ENCODE data around the gene IL23A. TPM values are rescaled to one million over a fixed set of nuclear protein-coding genes. Genes with fewer than 3 reads are reported as not detected.

The IL23A gene
- total and polyA plus RNA-seq, 2 of the 13 experiments (the other 11 are each of a cell fraction or from before 2014, with no cell fraction given), result 0.33 to 0.35 TPM

DNA sequence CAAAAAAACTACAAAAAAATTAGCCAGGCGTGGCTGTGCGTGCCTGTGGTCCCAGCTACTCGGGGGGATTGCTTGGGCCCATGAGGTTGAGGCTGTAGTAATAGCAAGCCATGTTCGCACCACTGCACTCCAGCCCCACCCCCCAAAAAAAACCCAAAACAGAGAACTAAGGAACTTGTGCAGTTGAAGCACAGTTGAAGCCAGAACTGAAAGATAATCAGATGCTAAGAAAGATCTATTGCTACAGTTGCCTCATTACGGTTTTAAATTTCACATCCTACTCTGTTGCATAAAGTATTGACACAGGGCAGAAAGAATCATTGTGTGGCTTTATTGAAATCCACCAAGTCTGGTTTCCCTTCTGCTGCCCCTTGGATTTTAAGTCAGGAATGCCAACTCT is 42.4 kb upstream of the IL23A start:
- POLR2A ChIA-PET, result no interaction called here
- Histone ChIP-seq H3K4me2 (ENCODE audit: low read depth, low read length) (peak overlapping the region; percentile 77), H3K27ac (ENCODE audit: extremely low read length, insufficient read depth, low read length) (peak overlapping the region; percentile 12), H3K79me2 (ENCODE audit: insufficient read depth, low read length) (peaks cover 71% of the 10 kb centered on the region), H3K27me3 (ENCODE audit: control insufficient read depth in 1 of 2, insufficient read depth in 2 of 2, low read length in 2 of 2) (no peaks in the 10 kb centered on the region; a peak in 1 of 5 replicates), H3K4me3 (replicated peaks in 1 of 3; ENCODE audit: insufficient read depth in 1 of 3, low read depth in 2 of 3, low read length in 3 of 3) (no peak overlapping the region; a peak in 1 of 6 replicates), H3K4me1 (ENCODE audit: insufficient read depth, low read length) (peaks cover 66% of the 10 kb centered on the region), H2AFZ (ENCODE audit: low read length) (no peak overlapping the region), H3K9me3 (ENCODE audit: low read length) (no peaks in the 10 kb centered on the region), H4K20me1 (ENCODE audit: insufficient read depth, low read length) (peaks cover 3% of the 10 kb centered on the region; the same call in 1 of the 2 replicates), H3K36me3 (replicated peaks in 1 of 2; ENCODE audit: control insufficient read depth in 1 of 2, insufficient read depth in 2 of 2, low read length in 2 of 2) (peaks cover 2 to 16% of the 10 kb centered on the region in 2 experiments; a peak in 3 of 5 replicates), H3K9ac (ENCODE audit: insufficient read depth, low read depth, low read length) (no peak overlapping the region)
- intact Hi-C loops (cut with micrococcal nuclease; ENCODE audit: unreplicated experiment) (no loop called here), in situ Hi-C loops (cut with HindIII; ENCODE audit: extremely low pct_ligation_motif_present, low pct_unique_long_range_greater_than_20kb) (no loop called here)
- 78% methylated on average over 5 of the region's 5 CpGs for WGBS (ENCODE audit: low lambda C conversion rate)
- no peak for ATAC-seq
- DNase-seq (ENCODE audit: low spot score), result no peak
- CTCF ChIA-PET (ENCODE audit: low intra/inter-chr PET ratio, low total read pairs), result no interaction called here
- BruUV-seq (replicated peaks), result no TSS peak
- FAIRE-seq, result no peak
- TF ChIP-seq SP1 (IDR thresholded peaks at IDR 0.05) (no peak), SP1 (CRISPR knock-in tag; IDR thresholded peaks at IDR 0.05) (no peak), ZNF335 (CRISPR knock-in tag; IDR thresholded peaks at IDR 0.05) (0 out of 2 replicates have a peak, but pooled peaks have one; percentile 41), RBFOX2 (IDR thresholded peaks at IDR 0.05; ENCODE audit: low read depth, low read length) (0 out of 2 replicates have a peak, but pooled peaks have one; percentile 36), SIX1 (CRISPR knock-in tag; IDR thresholded peaks at IDR 0.05; ENCODE audit: borderline replicate concordance) (peak; percentile 74; the same call in 1 of the 2 replicates), CEBPG (CRISPR knock-in tag; IDR thresholded peaks at IDR 0.05) (peak; percentile 58), ZNF205 (CRISPR knock-in tag; IDR thresholded peaks at IDR 0.05) (no peak), HOXA3 (CRISPR knock-in tag; IDR thresholded peaks at IDR 0.05) (no peak)
- TF ChIP-seq, protein P1, sequence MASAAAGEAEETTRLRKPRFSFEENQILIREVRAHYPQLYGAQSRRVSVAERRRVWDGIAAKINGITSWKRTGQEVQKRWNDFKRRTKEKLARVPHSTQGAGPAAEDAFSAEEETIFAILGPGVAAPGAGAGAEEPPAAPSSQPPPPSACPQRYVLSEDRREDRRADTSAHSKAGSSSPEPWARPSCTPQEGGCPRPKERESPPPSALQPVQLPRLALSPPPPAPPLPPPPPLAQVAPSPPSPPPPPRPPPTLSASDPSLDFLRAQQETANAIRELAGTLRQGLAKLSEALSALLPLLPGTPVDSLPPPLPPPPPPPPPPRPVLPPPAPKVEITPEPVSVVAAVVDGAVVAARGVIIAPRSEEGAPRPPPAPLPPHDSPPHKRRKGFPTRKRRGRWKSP (CRISPR knock-in tag; IDR thresholded peaks at IDR 0.05), result no peak
- TF ChIP-seq, protein P2, sequence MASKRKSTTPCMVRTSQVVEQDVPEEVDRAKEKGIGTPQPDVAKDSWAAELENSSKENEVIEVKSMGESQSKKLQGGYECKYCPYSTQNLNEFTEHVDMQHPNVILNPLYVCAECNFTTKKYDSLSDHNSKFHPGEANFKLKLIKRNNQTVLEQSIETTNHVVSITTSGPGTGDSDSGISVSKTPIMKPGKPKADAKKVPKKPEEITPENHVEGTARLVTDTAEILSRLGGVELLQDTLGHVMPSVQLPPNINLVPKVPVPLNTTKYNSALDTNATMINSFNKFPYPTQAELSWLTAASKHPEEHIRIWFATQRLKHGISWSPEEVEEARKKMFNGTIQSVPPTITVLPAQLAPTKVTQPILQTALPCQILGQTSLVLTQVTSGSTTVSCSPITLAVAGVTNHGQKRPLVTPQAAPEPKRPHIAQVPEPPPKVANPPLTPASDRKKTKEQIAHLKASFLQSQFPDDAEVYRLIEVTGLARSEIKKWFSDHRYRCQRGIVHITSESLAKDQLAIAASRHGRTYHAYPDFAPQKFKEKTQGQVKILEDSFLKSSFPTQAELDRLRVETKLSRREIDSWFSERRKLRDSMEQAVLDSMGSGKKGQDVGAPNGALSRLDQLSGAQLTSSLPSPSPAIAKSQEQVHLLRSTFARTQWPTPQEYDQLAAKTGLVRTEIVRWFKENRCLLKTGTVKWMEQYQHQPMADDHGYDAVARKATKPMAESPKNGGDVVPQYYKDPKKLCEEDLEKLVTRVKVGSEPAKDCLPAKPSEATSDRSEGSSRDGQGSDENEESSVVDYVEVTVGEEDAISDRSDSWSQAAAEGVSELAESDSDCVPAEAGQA (IDR thresholded peaks at IDR 0.05; ENCODE audit: low read depth), result no peak
- TF ChIP-seq, protein P2 (CRISPR knock-in tag; IDR thresholded peaks at IDR 0.05; ENCODE audit: borderline replicate concordance), result no peak
- TF ChIP-seq, protein P3, sequence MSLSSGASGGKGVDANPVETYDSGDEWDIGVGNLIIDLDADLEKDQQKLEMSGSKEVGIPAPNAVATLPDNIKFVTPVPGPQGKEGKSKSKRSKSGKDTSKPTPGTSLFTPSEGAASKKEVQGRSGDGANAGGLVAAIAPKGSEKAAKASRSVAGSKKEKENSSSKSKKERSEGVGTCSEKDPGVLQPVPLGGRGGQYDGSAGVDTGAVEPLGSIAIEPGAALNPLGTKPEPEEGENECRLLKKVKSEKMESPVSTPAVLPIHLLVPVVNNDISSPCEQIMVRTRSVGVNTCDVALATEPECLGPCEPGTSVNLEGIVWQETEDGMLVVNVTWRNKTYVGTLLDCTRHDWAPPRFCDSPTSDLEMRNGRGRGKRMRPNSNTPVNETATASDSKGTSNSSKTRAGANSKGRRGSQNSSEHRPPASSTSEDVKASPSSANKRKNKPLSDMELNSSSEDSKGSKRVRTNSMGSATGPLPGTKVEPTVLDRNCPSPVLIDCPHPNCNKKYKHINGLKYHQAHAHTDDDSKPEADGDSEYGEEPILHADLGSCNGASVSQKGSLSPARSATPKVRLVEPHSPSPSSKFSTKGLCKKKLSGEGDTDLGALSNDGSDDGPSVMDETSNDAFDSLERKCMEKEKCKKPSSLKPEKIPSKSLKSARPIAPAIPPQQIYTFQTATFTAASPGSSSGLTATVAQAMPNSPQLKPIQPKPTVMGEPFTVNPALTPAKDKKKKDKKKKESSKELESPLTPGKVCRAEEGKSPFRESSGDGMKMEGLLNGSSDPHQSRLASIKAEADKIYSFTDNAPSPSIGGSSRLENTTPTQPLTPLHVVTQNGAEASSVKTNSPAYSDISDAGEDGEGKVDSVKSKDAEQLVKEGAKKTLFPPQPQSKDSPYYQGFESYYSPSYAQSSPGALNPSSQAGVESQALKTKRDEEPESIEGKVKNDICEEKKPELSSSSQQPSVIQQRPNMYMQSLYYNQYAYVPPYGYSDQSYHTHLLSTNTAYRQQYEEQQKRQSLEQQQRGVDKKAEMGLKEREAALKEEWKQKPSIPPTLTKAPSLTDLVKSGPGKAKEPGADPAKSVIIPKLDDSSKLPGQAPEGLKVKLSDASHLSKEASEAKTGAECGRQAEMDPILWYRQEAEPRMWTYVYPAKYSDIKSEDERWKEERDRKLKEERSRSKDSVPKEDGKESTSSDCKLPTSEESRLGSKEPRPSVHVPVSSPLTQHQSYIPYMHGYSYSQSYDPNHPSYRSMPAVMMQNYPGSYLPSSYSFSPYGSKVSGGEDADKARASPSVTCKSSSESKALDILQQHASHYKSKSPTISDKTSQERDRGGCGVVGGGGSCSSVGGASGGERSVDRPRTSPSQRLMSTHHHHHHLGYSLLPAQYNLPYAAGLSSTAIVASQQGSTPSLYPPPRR (CRISPR knock-in tag; IDR thresholded peaks at IDR 0.05; ENCODE audit: borderline replicate concordance), result no peak
- TF ChIP-seq, protein P4, sequence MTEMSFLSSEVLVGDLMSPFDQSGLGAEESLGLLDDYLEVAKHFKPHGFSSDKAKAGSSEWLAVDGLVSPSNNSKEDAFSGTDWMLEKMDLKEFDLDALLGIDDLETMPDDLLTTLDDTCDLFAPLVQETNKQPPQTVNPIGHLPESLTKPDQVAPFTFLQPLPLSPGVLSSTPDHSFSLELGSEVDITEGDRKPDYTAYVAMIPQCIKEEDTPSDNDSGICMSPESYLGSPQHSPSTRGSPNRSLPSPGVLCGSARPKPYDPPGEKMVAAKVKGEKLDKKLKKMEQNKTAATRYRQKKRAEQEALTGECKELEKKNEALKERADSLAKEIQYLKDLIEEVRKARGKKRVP (CRISPR knock-in tag; IDR thresholded peaks at IDR 0.05), result peak in 1 of 2 experiments; percentile 62; a peak in 1 of 4 replicates

Data from HepG2 (cell line).